NCI-H146 (cell line): ENCODE data around the gene PRMT1.
A peak's percentile ranks its signal among the peaks of the same experiment; 100 is the strongest.
"Not testable (repeated sequence)": the region's sequence is repeated elsewhere in the genome, so short reads cannot be mapped to it uniquely, and the experiment has no call there.

Experiments used
- DNase-seq: peaks from one replicate; lab custom pipeline; 2025; lab: John Stamatoyannopoulos, UW

The PRMT1 gene

GRCh38 chr19:49677231-49677900 lies at the start of gene PRMT1:
TSS of gene PRMT1 (plus strand) at chr19:49677271. CDS start at chr19:49677281, 10 bp downstream.
- peak; percentile 78 for DNase-seq

GRCh38 chr19:49629659-49630058 lies 47.4 kb upstream of the PRMT1 start:
- DNase-seq: no peak

- DNase-seq: no peak
Observed at GRCh38 chr19:49631014-49631588, 46.0 kb upstream of the PRMT1 start.

- no peak for DNase-seq
Observed at GRCh38 chr19:49631610-49632192, 45.4 kb upstream of the PRMT1 start.

GRCh38 chr19:49632576-49632975 lies 44.5 kb upstream of the PRMT1 start:
- no peak for DNase-seq

- DNase-seq: not testable (repeated sequence)
Observed at GRCh38 chr19:49633273-49633672, 43.8 kb upstream of the PRMT1 start.

GRCh38 chr19:49635530-49636232 lies 41.4 kb upstream of the PRMT1 start:
- DNase-seq: no peak

GRCh38 chr19:49636233-49636932 lies 40.7 kb upstream of the PRMT1 start:
- DNase-seq: peak; percentile 69

- no peak for DNase-seq
Observed at GRCh38 chr19:49637821-49638738, 39.0 kb upstream of the PRMT1 start.

GRCh38 chr19:49639401-49640112 lies 37.5 kb upstream of the PRMT1 start:
- DNase-seq: no peak

- peak; percentile 100 for DNase-seq
Observed at GRCh38 chr19:49640113-49640898, 36.8 kb upstream of the PRMT1 start, which contains the start of gene RRAS. TSS of gene RRAS (minus strand) at chr19:49640143. CDS start at chr19:49640098, 45 bp downstream.

GRCh38 chr19:49641688-49642491 lies 35.2 kb upstream of the PRMT1 start, which contains the start of gene SCAF1:
TSS of gene SCAF1 (plus strand) at chr19:49642209. CDS start at chr19:49645027, 2,818 bp downstream.
- DNase-seq: peak; percentile 100

- no peak for DNase-seq
Observed at GRCh38 chr19:49642492-49643035, 34.5 kb upstream of the PRMT1 start.

- DNase-seq: no peak
Observed at GRCh38 chr19:49643466-49643865, 33.6 kb upstream of the PRMT1 start.

- no peak for DNase-seq
Observed at GRCh38 chr19:49645592-49645991, 31.5 kb upstream of the PRMT1 start.

- no peak for DNase-seq
Observed at GRCh38 chr19:49645995-49646394, 31.1 kb upstream of the PRMT1 start.

- DNase-seq: no peak
Observed at GRCh38 chr19:49646586-49646985, 30.5 kb upstream of the PRMT1 start.
